A673 (cell line): ENCODE results near the gene TMEM95.

Source experiments
- EZH2 ChIP-seq: fragments of 200-600 bp; sonication (generic); IDR thresholded peaks from 2 replicates; pipeline ENCODE4 v1.6.1; 2017; ENCODE audit warnings: borderline replicate concordance, low read depth, mild to moderate bottlenecking, mixed read lengths, antibody characterized with exemption, low read length; ENCODE audit not compliant: poor library complexity, severe bottlenecking
- TF ChIP-seq, protein P1 (sequence below): fragments of 300-800, 200-600 bp; sonication (generic); conservative IDR thresholded peaks from 2 replicates; pipeline ENCODE4 v1.5.1; 2017; ENCODE audit warnings: low read depth, mild to moderate bottlenecking, antibody characterized with exemption, low read length, moderate library complexity, mixed read lengths

DNA sequence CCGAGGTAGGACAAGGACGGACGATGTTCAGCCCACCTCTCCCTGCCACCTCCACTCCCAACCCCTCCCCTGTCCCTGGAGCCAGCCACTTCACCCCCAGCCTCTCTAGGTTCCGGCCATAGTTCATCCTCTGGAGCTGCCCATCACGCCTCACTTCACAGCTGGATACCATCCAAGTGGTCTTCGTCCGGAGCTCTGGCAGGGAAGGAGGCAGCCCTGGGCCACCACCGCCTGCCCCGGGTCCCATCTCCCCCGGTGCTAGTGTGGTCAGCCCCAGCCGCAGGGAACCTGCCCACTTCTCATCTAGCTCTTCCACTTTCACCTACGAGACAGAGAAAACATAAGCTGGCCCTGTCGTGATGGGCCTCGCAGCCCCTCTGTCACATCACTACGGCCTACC, 33.5 kb upstream of the TMEM95 start:
- TF ChIP-seq, protein P1, sequence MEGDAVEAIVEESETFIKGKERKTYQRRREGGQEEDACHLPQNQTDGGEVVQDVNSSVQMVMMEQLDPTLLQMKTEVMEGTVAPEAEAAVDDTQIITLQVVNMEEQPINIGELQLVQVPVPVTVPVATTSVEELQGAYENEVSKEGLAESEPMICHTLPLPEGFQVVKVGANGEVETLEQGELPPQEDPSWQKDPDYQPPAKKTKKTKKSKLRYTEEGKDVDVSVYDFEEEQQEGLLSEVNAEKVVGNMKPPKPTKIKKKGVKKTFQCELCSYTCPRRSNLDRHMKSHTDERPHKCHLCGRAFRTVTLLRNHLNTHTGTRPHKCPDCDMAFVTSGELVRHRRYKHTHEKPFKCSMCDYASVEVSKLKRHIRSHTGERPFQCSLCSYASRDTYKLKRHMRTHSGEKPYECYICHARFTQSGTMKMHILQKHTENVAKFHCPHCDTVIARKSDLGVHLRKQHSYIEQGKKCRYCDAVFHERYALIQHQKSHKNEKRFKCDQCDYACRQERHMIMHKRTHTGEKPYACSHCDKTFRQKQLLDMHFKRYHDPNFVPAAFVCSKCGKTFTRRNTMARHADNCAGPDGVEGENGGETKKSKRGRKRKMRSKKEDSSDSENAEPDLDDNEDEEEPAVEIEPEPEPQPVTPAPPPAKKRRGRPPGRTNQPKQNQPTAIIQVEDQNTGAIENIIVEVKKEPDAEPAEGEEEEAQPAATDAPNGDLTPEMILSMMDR, result no peak
- no peak for TF ChIP-seq EZH2
